CD8-positive, alpha-beta memory T cell (primary cell): ENCODE results near the gene RPGRIP1. TPM values are rescaled to one million over a fixed set of nuclear protein-coding genes. Genes with fewer than 3 reads are reported as not detected.

Experiments
- CTCF ChIA-PET: fragments of 350-600 bp; sonication (Branson Sonifier 250); formaldehyde crosslinking; loops from one replicate; lab custom pipeline; 2021; ENCODE audit warnings: antibody characterized with exemption; lab: Charles Lee
- POLR2A ChIA-PET: fragments of 350-600 bp; sonication (Branson Sonifier 250); formaldehyde crosslinking; loops from one replicate; lab custom pipeline; 2021; ENCODE audit warnings: antibody characterized with exemption; lab: Charles Lee
- DNase-seq, 5 donors: peaks; one replicate each; pipeline versions ENCODE4 v3.0.0 to v3.0.0-alpha.2; 2020 to 2022; ENCODE audit warnings: mixed read lengths in 1 of 5
- H3K27ac ChIP-seq: one replicate; pipeline ENCODE4 v1.7.0; 2013; ENCODE audit warnings: low read depth, mild to moderate bottlenecking, low read length, moderate library complexity
- H3K27me3 ChIP-seq: 2 replicates; pipeline ENCODE4 v1.7.0; 2013; ENCODE audit warnings: low read length, mild to moderate bottlenecking; ENCODE audit not compliant: insufficient read depth, poor library complexity, severe bottlenecking
- H3K36me3 ChIP-seq: 2 replicates; pipeline ENCODE4 v1.7.0; 2013; ENCODE audit warnings: mild to moderate bottlenecking, low read length, moderate library complexity; ENCODE audit not compliant: insufficient read depth
- H3K4me1 ChIP-seq: 2 replicates; pipeline ENCODE4 v1.7.0; 2013; ENCODE audit warnings: mild to moderate bottlenecking, low read length, moderate library complexity; ENCODE audit not compliant: insufficient read depth
- H3K4me3 ChIP-seq: 2 replicates; pipeline ENCODE4 v1.7.0; 2013; ENCODE audit warnings: mild to moderate bottlenecking, low read length
- H3K9me3 ChIP-seq: 2 replicates; pipeline ENCODE4 v1.7.0; 2013; ENCODE audit warnings: mild to moderate bottlenecking, low read length
- H3K27ac Mint-ChIP-seq, 8 donors: one replicate each; pipeline ENCODE4 v1.8.0; 2020 to 2021; ENCODE audit warnings: mixed read lengths in 8 of 8, mild to moderate bottlenecking in 6 of 8, inconsistent platforms in 3 of 8, moderate library complexity in 3 of 8
- H3K27me3 Mint-ChIP-seq, 2 donors: one replicate each; pipeline ENCODE4 v1.8.0; 2020 to 2021; ENCODE audit warnings: mixed read lengths in 2 of 2, mild to moderate bottlenecking in 1 of 2, moderate library complexity in 1 of 2
- H3K36me3 Mint-ChIP-seq, 3 donors: one replicate each; pipeline ENCODE4 v1.8.0; 2020 to 2021; ENCODE audit warnings: mixed read lengths in 3 of 3, inconsistent platforms in 1 of 3, mild to moderate bottlenecking in 1 of 3
- H3K4me1 Mint-ChIP-seq, 3 donors: one replicate each; pipeline ENCODE4 v1.8.0; 2020 to 2021; ENCODE audit warnings: mixed read lengths in 3 of 3, inconsistent platforms in 1 of 3, mild to moderate bottlenecking in 1 of 3
- H3K4me3 Mint-ChIP-seq, 7 donors: one replicate each; pipeline ENCODE4 v1.8.0; 2020 to 2021; ENCODE audit warnings: mixed read lengths in 7 of 7, mild to moderate bottlenecking in 6 of 7, moderate library complexity in 4 of 7, inconsistent platforms in 2 of 7
- H3K9me3 Mint-ChIP-seq, 5 donors: one replicate each; pipeline ENCODE4 v1.8.0; 2020 to 2022; ENCODE audit warnings: mixed read lengths in 5 of 5, mild to moderate bottlenecking in 3 of 5, moderate library complexity in 2 of 5, inconsistent platforms in 1 of 5
- polyA plus RNA-seq: library from polyadenylated mRNA; unstranded; fragments of 300-500 nt; fragmentation: Illumina TruSeq; gene quantifications from one replicate; pipeline ENCODE4 v1.2.3, GENCODE V29; 2021
- total RNA-seq, 2 experiments: library from RNA; stranded (reverse); gene quantifications; one replicate each; pipeline ENCODE4 v1.2.3, GENCODE V29; 2021

The RPGRIP1 gene
- total and polyA plus RNA-seq, 3 experiments from 2014 or later = not detected

- Mint-ChIP-seq H3K4me1 (peaks cover 13 to 21% (median 18%) of the 10 kb centered on the region in 3 donors), H3K27me3 (peaks cover under 1 to 4% of the 10 kb centered on the region in 2 donors), H3K27ac (peak overlapping the region; percentile 21 to 97 (median 82)), H3K36me3 (no peaks in the 10 kb centered on the region), H3K9me3 (no peaks in the 10 kb centered on the region), H3K4me3 (peak overlapping the region; percentile 70 to 92 (median 77))
- Histone ChIP-seq H3K36me3 (no peaks in the 10 kb centered on the region), H3K27ac (peak overlapping the region; percentile 18), H3K27me3 (no peaks in the 10 kb centered on the region), H3K4me3 (peak overlapping the region; percentile 61), H3K9me3 (no peaks in the 10 kb centered on the region), H3K4me1 (peaks cover 7% of the 10 kb centered on the region)
- ChIA-PET POLR2A (no interaction called here), CTCF (interaction anchor here (1.2 kb wide), 1 partner anchor 40 kb away, joined by 4 read pairs; no protein-coding TSS in a partner anchor)
- no peak for DNase-seq
Measured at GRCh38 chr14:21308132-21308478, 28.2 kb downstream of the RPGRIP1 start.

GRCh38 chr14:21308479-21309237 is 28.8 kb downstream of the RPGRIP1 start:
- Histone ChIP-seq H3K36me3 (no peaks in the 10 kb centered on the region), H3K4me3 (peak overlapping the region; percentile 61), H3K4me1 (peaks cover 7% of the 10 kb centered on the region), H3K27me3 (no peaks in the 10 kb centered on the region), H3K9me3 (no peaks in the 10 kb centered on the region), H3K27ac (peak overlapping the region; percentile 51)
- ChIA-PET CTCF (no interaction called here), POLR2A (no interaction called here)
- Mint-ChIP-seq H3K27ac (peak overlapping the region; percentile 53 to 97 (median 84)), H3K36me3 (no peaks in the 10 kb centered on the region), H3K9me3 (no peaks in the 10 kb centered on the region), H3K4me3 (peak overlapping the region; percentile 70 to 92 (median 77)), H3K4me1 (peaks cover 13 to 21% (median 18%) of the 10 kb centered on the region in 3 donors), H3K27me3 (peaks cover 4 to 8% of the 10 kb centered on the region in 2 donors)
- peak; percentile 44 to 83 (median 78) for DNase-seq

GRCh38 chr14:21309238-21309636 is 29.4 kb downstream of the RPGRIP1 start:
- Mint-ChIP-seq H3K27me3 (peaks cover 4 to 8% of the 10 kb centered on the region in 2 donors), H3K27ac (peak overlapping the region; percentile 53 to 97 (median 84)), H3K4me1 (peaks cover 13 to 21% (median 18%) of the 10 kb centered on the region in 3 donors), H3K36me3 (no peaks in the 10 kb centered on the region), H3K4me3 (peak overlapping the region; percentile 70 to 92 (median 77)), H3K9me3 (no peaks in the 10 kb centered on the region)
- Histone ChIP-seq H3K36me3 (no peaks in the 10 kb centered on the region), H3K4me1 (peaks cover 7% of the 10 kb centered on the region), H3K9me3 (no peaks in the 10 kb centered on the region), H3K27me3 (no peaks in the 10 kb centered on the region), H3K27ac (peak overlapping the region; percentile 51), H3K4me3 (peak overlapping the region; percentile 61)
- ChIA-PET CTCF (no interaction called here), POLR2A (no interaction called here)
- no peak for DNase-seq

- Histone ChIP-seq H3K27ac (no peak overlapping the region), H3K36me3 (no peaks in the 10 kb centered on the region), H3K4me1 (peaks cover 7% of the 10 kb centered on the region), H3K27me3 (no peaks in the 10 kb centered on the region), H3K9me3 (no peaks in the 10 kb centered on the region), H3K4me3 (no peak overlapping the region)
- no peaks in the 10 kb centered on the region for H3K9me3 Mint-ChIP-seq
- CTCF ChIA-PET = no interaction called here
- H3K4me1 Mint-ChIP-seq = peaks cover 13 to 21% (median 18%) of the 10 kb centered on the region in 3 donors
- H3K27ac Mint-ChIP-seq = no peak overlapping the region
- peaks cover 6 to 8% of the 10 kb centered on the region in 2 donors for H3K27me3 Mint-ChIP-seq
- POLR2A ChIA-PET = no interaction called here
- DNase-seq = no peak
- no peaks in the 10 kb centered on the region for H3K36me3 Mint-ChIP-seq
- H3K4me3 Mint-ChIP-seq = no peak overlapping the region
Measured at GRCh38 chr14:21309956-21310355, 30.1 kb downstream of the RPGRIP1 start.

GRCh38 chr14:21311614-21312013 is 31.7 kb downstream of the RPGRIP1 start:
- Histone ChIP-seq H3K4me3 (no peak overlapping the region), H3K27ac (no peak overlapping the region), H3K36me3 (no peaks in the 10 kb centered on the region), H3K9me3 (no peaks in the 10 kb centered on the region), H3K27me3 (no peaks in the 10 kb centered on the region), H3K4me1 (peaks cover 7% of the 10 kb centered on the region)
- no peaks in the 10 kb centered on the region for H3K36me3 Mint-ChIP-seq
- H3K27me3 Mint-ChIP-seq = peaks cover 6 to 8% of the 10 kb centered on the region in 2 donors
- H3K4me3 Mint-ChIP-seq = no peak overlapping the region
- peaks cover 13 to 21% (median 18%) of the 10 kb centered on the region in 3 donors for H3K4me1 Mint-ChIP-seq
- no peaks in the 10 kb centered on the region for H3K9me3 Mint-ChIP-seq
- H3K27ac Mint-ChIP-seq = no peak overlapping the region
- no peak for DNase-seq
- ChIA-PET CTCF (interaction anchor here (0.6 kb wide), 1 partner anchor 237 kb away, joined by 3 read pairs; no protein-coding TSS in a partner anchor), POLR2A (interaction anchor here (0.5 kb wide), 1 partner anchor 136 kb away, joined by 4 read pairs; no protein-coding TSS in a partner anchor)

GRCh38 chr14:21313512-21313911 is 33.6 kb downstream of the RPGRIP1 start:
- no peaks in the 10 kb centered on the region for H3K9me3 ChIP-seq
- CTCF ChIA-PET = no interaction called here

GRCh38 chr14:21317398-21317797 is 37.5 kb downstream of the RPGRIP1 start:
- Histone ChIP-seq H3K27me3 (no peaks in the 10 kb centered on the region), H3K4me1 (no peaks in the 10 kb centered on the region), H3K9me3 (no peaks in the 10 kb centered on the region), H3K27ac (no peak overlapping the region), H3K36me3 (no peaks in the 10 kb centered on the region), H3K4me3 (no peak overlapping the region)
- Mint-ChIP-seq H3K27ac (peak overlapping the region in 1 of 8 donors; percentile 61), H3K27me3 (peaks cover 10 to 21% of the 10 kb centered on the region in 2 donors), H3K9me3 (no peaks in the 10 kb centered on the region), H3K4me3 (no peak overlapping the region), H3K36me3 (no peaks in the 10 kb centered on the region), H3K4me1 (peaks cover 3 to 10% (median 9%) of the 10 kb centered on the region in 3 donors)
- CTCF ChIA-PET = no interaction called here
- DNase-seq = no peak
- POLR2A ChIA-PET = no interaction called here

More at GRCh38 chr14:21313512-21313911, 33.6 kb downstream of the RPGRIP1 start:
- DNase-seq = no peak
- no peak overlapping the region for H3K4me3 Mint-ChIP-seq
- peaks cover 8 to 11% of the 10 kb centered on the region in 2 donors for H3K27me3 Mint-ChIP-seq
- no peaks in the 10 kb centered on the region for H3K36me3 Mint-ChIP-seq
- H3K9me3 Mint-ChIP-seq = no peaks in the 10 kb centered on the region
- Histone ChIP-seq H3K4me1 (peaks cover 7% of the 10 kb centered on the region), H3K4me3 (no peak overlapping the region), H3K36me3 (no peaks in the 10 kb centered on the region), H3K27me3 (no peaks in the 10 kb centered on the region), H3K27ac (no peak overlapping the region)
- peaks cover 9 to 11% (median 11%) of the 10 kb centered on the region in 3 donors for H3K4me1 Mint-ChIP-seq
- POLR2A ChIA-PET = no interaction called here
- no peak overlapping the region for H3K27ac Mint-ChIP-seq

GRCh38 chr14:21320913-21321312 is 41.0 kb downstream of the RPGRIP1 start:
- H3K27me3 Mint-ChIP-seq = peaks cover 8 to 34% of the 10 kb centered on the region in 2 donors
- no peak overlapping the region for H3K4me3 Mint-ChIP-seq
- no peak for DNase-seq
- peaks cover 3 to 10% (median 9%) of the 10 kb centered on the region in 3 donors for H3K4me1 Mint-ChIP-seq
- POLR2A ChIA-PET = interaction anchor here (0.7 kb wide), 1 partner anchor 51 kb away, joined by 7 read pairs; no protein-coding TSS in a partner anchor
- no peak overlapping the region for H3K4me3 ChIP-seq
- H3K4me1 ChIP-seq = no peaks in the 10 kb centered on the region
- H3K9me3 Mint-ChIP-seq = no peaks in the 10 kb centered on the region
- H3K9me3 ChIP-seq = no peaks in the 10 kb centered on the region
- no peak overlapping the region for H3K27ac Mint-ChIP-seq
- peaks cover 0 to 2% (median 0%) of the 10 kb centered on the region in 3 donors for H3K36me3 Mint-ChIP-seq
- no peaks in the 10 kb centered on the region for H3K27me3 ChIP-seq
- H3K27ac ChIP-seq = no peak overlapping the region
- CTCF ChIA-PET = interaction anchor here (0.6 to 0.7 kb wide), 3 partner anchors 20 to 128 kb away, joined by 3 to 4 read pairs (median 3); no protein-coding TSS in a partner anchor
- H3K36me3 ChIP-seq = no peaks in the 10 kb centered on the region
